Fibroblast of peridontal ligament (primary cell): ENCODE results near the gene HAND2.

Experiments used
- DNase-seq: peaks from one replicate; pipeline ENCODE4 v3.0.0-alpha.2; 2010; ENCODE audit errors: extremely low read depth

HAND2 gene

GRCh38 chr4:173535957-173536356, 5.9 kb upstream of the HAND2 start:
- DNase-seq = no peak

GRCh38 chr4:173535165-173535902, 5.3 kb upstream of the HAND2 start:
- no peak for DNase-seq

- no peak for DNase-seq
These were observed 4.4 kb upstream of the HAND2 start for GRCh38 chr4:173534434-173534833.

- DNase-seq = no peak
These were observed 2.9 kb upstream of the HAND2 start for GRCh38 chr4:173532725-173533511.

- DNase-seq = no peak
These were observed 1.3 kb upstream of the HAND2 start for GRCh38 chr4:173531086-173531965.

- no peak for DNase-seq
These were observed 477 bp upstream of the HAND2 start for GRCh38 chr4:173530326-173531085.

GRCh38 chr4:173528378-173529321, 1.4 kb downstream of the HAND2 start:
- DNase-seq = no peak

GRCh38 chr4:173527103-173527891, 2.7 kb downstream of the HAND2 start:
- no peak for DNase-seq

GRCh38 chr4:173526724-173527102, 3.3 kb downstream of the HAND2 start:
- no peak for DNase-seq

- no peak for DNase-seq
These were observed 4.0 kb downstream of the HAND2 start for GRCh38 chr4:173526027-173526482.

GRCh38 chr4:173525118-173526011, 4.7 kb downstream of the HAND2 start:
- no peak for DNase-seq

GRCh38 chr4:173524218-173525117, 5.6 kb downstream of the HAND2 start:
- no peak for DNase-seq

- DNase-seq = no peak
These were observed 7.1 kb downstream of the HAND2 start for GRCh38 chr4:173522951-173523395.

GRCh38 chr4:173522160-173522950, 7.7 kb downstream of the HAND2 start:
- peak; percentile 84 for DNase-seq

GRCh38 chr4:173521467-173522159, 8.4 kb downstream of the HAND2 start:
- DNase-seq = no peak
